GM21526 (cell line): ENCODE measurements around the gene HMOX1.
"Not testable (repeated sequence)": the region's sequence is repeated elsewhere in the genome, so short reads cannot be mapped to it uniquely, and the experiment has no call there.

Source experiments
- ATAC-seq: cut with Tn5 transposase; IDR thresholded peaks from one replicate; pipeline ENCODE4 v1.9.1; 2021; ENCODE audit warnings: moderate library complexity; ENCODE audit not compliant: unreplicated experiment, low FRiP score

Gene HMOX1

GRCh38 chr22:35430897-35431322 lies 50.0 kb downstream of the HMOX1 start:
- ATAC-seq: no peak

- ATAC-seq: no peak
These were observed 50.8 kb downstream of the HMOX1 start for GRCh38 chr22:35431483-35432227.

GRCh38 chr22:35432228-35432905 lies 51.5 kb downstream of the HMOX1 start:
- ATAC-seq: no peak

GRCh38 chr22:35434061-35434710 lies 53.3 kb downstream of the HMOX1 start:
- no peak for ATAC-seq

- no peak for ATAC-seq
These were observed 54.4 kb downstream of the HMOX1 start for GRCh38 chr22:35435201-35435740.

GRCh38 chr22:35436421-35436820 lies 55.5 kb downstream of the HMOX1 start:
- ATAC-seq: no peak

DNA sequence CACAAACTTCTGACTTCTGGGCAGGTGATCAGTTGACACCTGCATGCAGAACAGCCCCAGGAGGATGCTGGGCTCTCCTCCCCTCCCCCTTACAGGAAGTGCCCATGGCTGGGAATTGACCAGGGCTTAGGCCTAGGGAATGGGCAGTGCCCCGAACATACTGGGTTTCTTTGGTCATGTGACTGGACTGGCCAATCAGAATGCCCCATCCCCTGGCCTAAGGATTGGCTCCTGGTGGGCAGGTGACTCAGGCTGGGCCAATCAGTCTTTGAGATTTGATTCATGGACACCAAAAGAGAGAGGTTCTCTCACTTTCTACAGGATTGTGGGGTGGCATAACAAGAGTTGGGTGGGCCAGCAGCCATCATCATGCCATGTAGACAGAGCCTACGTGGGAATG lies 56.2 kb downstream of the HMOX1 start:
- ATAC-seq: no peak

- ATAC-seq: not testable (repeated sequence)
These were observed 57.9 kb downstream of the HMOX1 start for GRCh38 chr22:35438673-35439364.

- ATAC-seq: no peak
These were observed 58.4 kb downstream of the HMOX1 start for GRCh38 chr22:35439365-35439717.

GRCh38 chr22:35440129-35440528 lies 59.2 kb downstream of the HMOX1 start:
- ATAC-seq: no peak

- no peak for ATAC-seq
These were observed 60.7 kb downstream of the HMOX1 start for GRCh38 chr22:35441489-35442100.

DNA sequence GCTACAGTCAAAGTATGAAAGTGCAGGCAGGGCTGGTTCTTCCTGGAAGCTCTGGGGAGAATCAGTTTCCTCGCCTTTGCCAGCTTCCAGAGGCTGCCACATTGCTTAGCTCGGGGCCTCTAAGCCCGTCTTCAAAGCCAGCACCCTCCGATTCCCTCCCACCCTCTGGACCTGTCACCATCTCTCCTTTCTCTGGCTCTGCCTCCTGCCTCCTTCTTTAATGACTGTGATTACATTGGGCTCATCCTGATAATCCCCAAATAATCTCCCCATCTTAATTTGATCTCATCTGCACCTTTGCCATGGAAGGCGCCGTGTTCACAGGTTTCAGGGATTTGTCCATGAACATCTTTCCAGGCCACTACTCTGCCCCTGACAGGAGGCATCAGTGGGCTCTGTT lies 61.6 kb downstream of the HMOX1 start:
- ATAC-seq: no peak

- ATAC-seq: no peak
These were observed 62.4 kb downstream of the HMOX1 start for GRCh38 chr22:35443338-35443737.
